HG03521 (cell line): ENCODE results near the gene KRAS.

Experiments used
- ATAC-seq: cut with Tn5 transposase; IDR thresholded peaks from one replicate; pipeline ENCODE4 v1.9.1; 2021; ENCODE audit warnings: mild to moderate bottlenecking, moderate library complexity; ENCODE audit not compliant: unreplicated experiment

The KRAS gene

DNA sequence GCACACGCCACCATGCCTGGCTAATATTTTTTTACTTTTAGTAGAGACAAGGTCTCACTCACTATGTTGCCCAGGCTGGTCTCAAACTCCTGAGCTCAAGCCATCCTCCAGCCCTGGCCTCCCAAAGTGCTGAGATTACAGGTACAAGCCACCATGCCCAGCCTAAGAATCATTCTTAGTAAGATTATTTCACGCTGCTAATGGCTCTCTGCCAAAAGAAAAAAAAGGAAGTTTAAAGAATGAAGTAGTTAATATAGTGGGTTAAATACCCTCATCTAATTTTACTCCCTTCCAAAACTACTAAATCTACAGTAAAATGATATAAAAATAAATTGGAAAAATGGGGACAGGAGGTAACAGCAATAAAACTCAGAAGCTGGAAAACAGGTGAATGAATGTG, 53.1 kb downstream of the KRAS start:
- ATAC-seq, result no peak

DNA sequence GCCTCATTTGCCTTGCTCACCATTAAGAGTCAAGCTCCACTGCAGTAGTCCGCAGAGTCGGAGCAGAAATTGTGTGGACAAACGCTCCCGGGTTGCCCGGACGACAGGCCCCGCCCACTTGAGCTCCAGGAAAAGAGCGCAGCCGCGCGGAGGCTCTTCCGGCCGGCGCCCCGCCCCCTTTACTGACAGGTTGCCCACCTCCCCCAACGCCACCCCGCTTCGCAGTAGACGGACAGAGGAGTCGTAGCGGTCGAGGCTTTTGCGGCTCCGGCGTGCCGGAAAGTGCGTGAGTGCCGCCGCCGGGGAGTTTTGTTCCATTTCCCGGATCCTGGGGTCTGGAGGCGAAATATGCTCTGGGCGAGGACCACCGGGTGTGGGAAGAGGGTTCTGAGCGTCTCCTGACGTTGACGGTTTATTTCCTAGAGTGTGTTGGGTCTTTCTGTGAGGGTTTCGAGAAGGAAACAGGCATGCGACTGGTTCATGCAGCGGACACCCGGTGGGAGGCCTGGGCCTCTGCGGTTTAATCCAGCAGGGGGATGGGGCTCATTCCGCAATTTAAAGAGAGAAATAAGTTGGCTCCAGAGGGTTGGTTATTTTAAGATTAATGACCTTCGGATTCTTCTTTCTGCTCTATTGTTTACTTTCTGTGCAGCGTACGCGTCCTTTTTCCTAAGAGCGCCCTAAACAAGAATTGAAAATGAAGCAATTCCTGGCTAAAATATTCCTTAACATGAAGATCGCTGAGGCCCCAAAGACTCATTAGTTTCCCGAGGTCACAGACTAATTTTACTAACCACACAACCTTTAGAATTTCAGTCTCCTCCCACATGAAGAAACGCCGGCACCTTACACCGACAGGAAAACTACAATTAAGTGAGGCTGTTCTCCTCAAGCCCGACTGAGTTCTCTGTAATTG, 55.4 kb downstream of the KRAS start, which contains the start of the genes DNAI7 and ETFRF1:
DNAI7 (minus strand) TSS at position 105 of the 916 bp plus-strand sequence; CDS start at position 23, 82 bp downstream.
ETFRF1 (plus strand) TSS at position 182 of the 916 bp plus-strand sequence. CDS start 8,720 bp downstream, outside the sequence.
- ATAC-seq, result peak; percentile 91

GRCh38 chr12:25194722-25195055, 56.0 kb downstream of the KRAS start:
- no peak for ATAC-seq

GRCh38 chr12:25194214-25194613, 56.5 kb downstream of the KRAS start:
- ATAC-seq, result no peak

DNA sequence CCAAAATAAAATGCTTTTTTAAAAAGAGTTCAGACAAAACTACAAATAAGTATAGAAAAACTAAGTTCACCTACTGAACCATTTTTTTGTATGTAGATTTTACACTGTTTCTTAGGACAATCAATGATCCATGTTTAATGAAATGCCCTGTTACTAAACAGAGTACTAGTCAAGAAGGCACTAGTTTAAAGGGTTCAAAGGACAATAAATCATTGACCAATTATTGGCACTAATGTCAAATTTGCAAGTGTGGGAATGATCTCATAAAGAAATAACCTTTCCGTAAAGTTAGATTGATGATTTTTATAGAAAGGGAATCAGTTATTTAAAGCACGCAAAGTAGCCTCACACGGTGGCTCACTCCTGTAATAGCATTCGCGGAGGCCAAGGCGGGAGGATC, 59.9 kb downstream of the KRAS start:
- ATAC-seq, result no peak

DNA sequence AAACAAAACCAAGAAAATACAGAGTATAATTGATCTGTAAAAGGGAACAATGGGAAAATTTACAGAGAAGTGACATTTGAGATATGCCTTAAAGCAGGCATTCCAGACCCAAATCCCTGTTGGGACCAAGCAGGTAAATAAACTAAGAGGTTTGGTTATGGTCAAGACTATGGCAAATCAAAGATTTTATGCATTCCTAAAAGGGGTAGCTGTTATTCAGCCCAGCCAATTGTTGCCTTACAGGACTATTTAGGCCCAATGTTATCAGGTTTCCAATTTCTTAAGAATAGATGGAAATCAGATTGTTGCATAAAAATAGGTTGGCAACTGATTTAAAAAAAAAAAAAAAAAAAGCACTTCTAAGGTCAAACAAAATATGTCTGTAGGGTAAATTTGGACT, 61.1 kb downstream of the KRAS start:
- no peak for ATAC-seq

DNA sequence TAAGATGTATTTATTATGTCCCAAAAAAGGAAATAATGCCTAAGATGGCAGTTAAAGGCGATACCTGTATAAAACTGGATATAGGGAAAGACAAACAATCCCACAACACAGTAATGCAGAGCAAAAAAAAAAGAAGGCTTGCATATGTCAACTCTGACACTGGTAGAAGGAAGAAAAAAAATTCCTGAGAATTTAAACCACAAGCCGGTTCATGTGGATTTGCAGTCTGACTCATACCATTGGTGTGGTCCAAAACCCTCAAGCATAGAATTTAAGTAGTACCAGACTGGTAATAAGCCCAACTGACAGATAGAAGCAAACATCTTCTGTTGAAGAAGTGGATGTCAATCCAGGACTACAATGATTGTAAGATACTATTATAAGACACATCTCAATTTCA, 62.9 kb downstream of the KRAS start:
- no peak for ATAC-seq

GRCh38 chr12:25186788-25187402, 63.8 kb downstream of the KRAS start:
- peak; percentile 92 for ATAC-seq

GRCh38 chr12:25186038-25186787, 64.5 kb downstream of the KRAS start:
- ATAC-seq, result no peak

DNA sequence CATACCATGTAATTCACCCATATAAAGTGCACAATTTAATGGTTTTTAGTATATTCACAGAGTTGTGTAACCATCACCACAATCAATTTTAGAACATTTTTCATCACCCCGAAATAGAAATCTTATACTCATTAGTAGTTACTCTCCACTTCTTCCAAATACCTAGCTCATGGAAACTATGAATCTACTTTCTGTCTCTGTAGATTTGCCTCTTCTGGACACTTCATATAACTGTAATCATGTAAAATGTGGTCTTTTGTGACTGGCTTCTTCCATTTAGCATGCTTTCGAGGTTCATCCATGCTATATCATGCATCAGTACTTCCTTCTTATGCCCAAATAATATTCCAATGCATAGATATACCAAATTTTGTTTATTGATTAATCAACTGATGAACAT, 66.6 kb downstream of the KRAS start:
- no peak for ATAC-seq

- ATAC-seq, result no peak
Observed at GRCh38 chr12:25182765-25183164, 68.0 kb downstream of the KRAS start.

- no peak for ATAC-seq
Observed at GRCh38 chr12:25162866-25163265, 87.9 kb downstream of the KRAS start.

DNA sequence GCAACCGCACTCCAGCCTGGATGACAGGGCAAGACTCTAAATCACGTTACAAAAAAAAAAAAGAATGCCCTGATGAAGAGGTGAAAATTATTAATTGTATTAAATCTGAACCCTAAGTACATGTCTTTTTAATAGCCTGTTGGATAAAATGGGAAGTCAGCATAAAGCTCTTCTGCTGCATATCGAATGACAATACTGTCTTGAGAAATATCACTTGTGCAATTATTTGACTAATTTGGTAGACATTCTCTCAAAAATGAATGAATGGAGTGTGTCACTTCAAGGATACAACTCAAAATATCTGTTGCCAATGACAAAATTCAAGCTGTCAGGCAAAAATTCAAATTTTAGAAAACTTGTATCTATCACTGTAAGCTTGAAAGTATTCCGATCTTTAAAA, 94.7 kb downstream of the KRAS start:
- no peak for ATAC-seq

DNA sequence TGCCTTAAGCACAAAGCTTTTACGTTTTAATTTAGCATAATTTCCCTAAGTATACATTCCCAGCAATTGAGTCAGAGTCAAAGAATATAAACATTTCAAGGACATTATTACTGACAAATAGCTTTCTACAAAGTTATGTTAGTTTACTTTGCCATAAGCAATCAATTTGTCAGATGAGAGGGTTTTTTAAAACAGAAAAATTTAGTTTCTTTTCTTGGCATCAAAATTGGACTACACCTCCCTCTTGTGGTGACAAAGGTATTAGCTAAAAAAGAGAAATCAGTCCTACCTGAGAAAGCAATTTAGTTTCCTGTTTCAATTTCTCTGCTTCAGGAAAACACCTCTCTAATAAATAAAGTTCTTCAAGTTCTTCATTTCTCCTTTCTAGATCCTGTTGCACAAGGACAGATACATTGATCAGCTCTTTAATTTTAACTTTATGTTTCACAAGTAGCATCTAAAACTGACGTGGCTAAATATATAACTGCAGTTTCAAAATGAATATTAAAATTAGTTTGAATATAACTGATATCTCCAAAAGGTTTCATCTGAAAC, 95.6 kb downstream of the KRAS start:
- no peak for ATAC-seq
